ENCODE data around the gene SDK1.

DNA sequence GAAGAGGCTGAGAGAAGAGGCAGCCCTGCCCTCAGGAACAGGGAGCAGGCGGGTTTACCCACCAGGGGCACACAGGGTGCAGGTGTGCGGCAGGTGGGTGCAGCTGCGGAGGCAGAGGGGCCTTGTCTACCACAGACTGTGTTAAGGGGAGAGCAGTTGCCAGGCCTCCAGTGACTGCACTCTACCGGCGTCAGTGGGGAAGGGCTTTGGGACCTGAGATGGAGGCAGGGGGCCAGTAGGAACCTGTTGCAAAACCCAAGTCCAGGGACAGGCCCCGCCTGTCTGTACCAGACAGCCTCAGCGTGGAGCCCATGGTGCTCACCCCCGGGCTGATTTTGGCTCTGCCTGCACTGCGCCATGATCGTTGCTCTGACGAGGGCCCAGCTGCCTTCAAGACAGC lies 873.4 kb downstream of the SDK1 start:
- TF ChIP-seq, protein P1, sequence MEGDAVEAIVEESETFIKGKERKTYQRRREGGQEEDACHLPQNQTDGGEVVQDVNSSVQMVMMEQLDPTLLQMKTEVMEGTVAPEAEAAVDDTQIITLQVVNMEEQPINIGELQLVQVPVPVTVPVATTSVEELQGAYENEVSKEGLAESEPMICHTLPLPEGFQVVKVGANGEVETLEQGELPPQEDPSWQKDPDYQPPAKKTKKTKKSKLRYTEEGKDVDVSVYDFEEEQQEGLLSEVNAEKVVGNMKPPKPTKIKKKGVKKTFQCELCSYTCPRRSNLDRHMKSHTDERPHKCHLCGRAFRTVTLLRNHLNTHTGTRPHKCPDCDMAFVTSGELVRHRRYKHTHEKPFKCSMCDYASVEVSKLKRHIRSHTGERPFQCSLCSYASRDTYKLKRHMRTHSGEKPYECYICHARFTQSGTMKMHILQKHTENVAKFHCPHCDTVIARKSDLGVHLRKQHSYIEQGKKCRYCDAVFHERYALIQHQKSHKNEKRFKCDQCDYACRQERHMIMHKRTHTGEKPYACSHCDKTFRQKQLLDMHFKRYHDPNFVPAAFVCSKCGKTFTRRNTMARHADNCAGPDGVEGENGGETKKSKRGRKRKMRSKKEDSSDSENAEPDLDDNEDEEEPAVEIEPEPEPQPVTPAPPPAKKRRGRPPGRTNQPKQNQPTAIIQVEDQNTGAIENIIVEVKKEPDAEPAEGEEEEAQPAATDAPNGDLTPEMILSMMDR (IDR thresholded peaks at IDR 0.05), result no peak
- no peak for TF ChIP-seq POLR2A (IDR thresholded peaks at IDR 0.05)

Data from uterus (tissue), 2 donors.